ENCODE data around the gene KCNH1. TPM values are rescaled to one million over a fixed set of nuclear protein-coding genes. Genes with fewer than 3 reads are reported as not detected.
"Not testable (repeated sequence)": the region's sequence is repeated elsewhere in the genome, so short reads cannot be mapped to it uniquely, and the experiment has no call there.

KCNH1 gene
- total RNA-seq, 1 donor from 2014 or later = 0.10 TPM

GRCh38 chr1:211014275-211014674, 119.7 kb downstream of the KCNH1 start:
- Mint-ChIP-seq H3K4me1 (ENCODE audit: unreplicated experiment) (peaks cover 4% of the 10 kb centered on the region), H3K27ac (ENCODE audit: unreplicated experiment) (no peak overlapping the region), H3K4me3 (ENCODE audit: unreplicated experiment) (no peak overlapping the region), H3K27me3 (ENCODE audit: unreplicated experiment) (peaks cover 3% of the 10 kb centered on the region), H3K9me3 (ENCODE audit: unreplicated experiment) (no peaks in the 10 kb centered on the region), H3K36me3 (ENCODE audit: low read depth, unreplicated experiment) (no peaks in the 10 kb centered on the region)
- no peak for DNase-seq (ENCODE audit: low spot score)
- no peak for TF ChIP-seq CTCF (IDR thresholded peaks at IDR 0.05; ENCODE audit: unreplicated experiment)

GRCh38 chr1:211013346-211014240, 120.4 kb downstream of the KCNH1 start:
- Mint-ChIP-seq H3K27ac (ENCODE audit: unreplicated experiment) (no peak overlapping the region), H3K27me3 (ENCODE audit: unreplicated experiment) (peaks cover 3% of the 10 kb centered on the region), H3K36me3 (ENCODE audit: low read depth, unreplicated experiment) (no peaks in the 10 kb centered on the region), H3K9me3 (ENCODE audit: unreplicated experiment) (no peaks in the 10 kb centered on the region), H3K4me3 (ENCODE audit: unreplicated experiment) (no peak overlapping the region), H3K4me1 (ENCODE audit: unreplicated experiment) (peaks cover 4% of the 10 kb centered on the region)
- no peak for DNase-seq (ENCODE audit: low spot score)
- TF ChIP-seq CTCF (IDR thresholded peaks at IDR 0.05; ENCODE audit: unreplicated experiment) = no peak

- not testable (repeated sequence) for H3K27ac Mint-ChIP-seq (ENCODE audit: unreplicated experiment); DNase-seq (ENCODE audit: low spot score); H3K27me3 Mint-ChIP-seq (ENCODE audit: unreplicated experiment); H3K9me3 Mint-ChIP-seq (ENCODE audit: unreplicated experiment); H3K4me1 Mint-ChIP-seq (ENCODE audit: unreplicated experiment); H3K36me3 Mint-ChIP-seq (ENCODE audit: low read depth, unreplicated experiment); H3K4me3 Mint-ChIP-seq (ENCODE audit: unreplicated experiment)
Measured at GRCh38 chr1:211011128-211011527, 122.8 kb downstream of the KCNH1 start.

- no peak for TF ChIP-seq CTCF (IDR thresholded peaks at IDR 0.05; ENCODE audit: unreplicated experiment)
- no peak for DNase-seq (ENCODE audit: low spot score)
- Mint-ChIP-seq H3K4me3 (ENCODE audit: unreplicated experiment) (no peak overlapping the region), H3K4me1 (ENCODE audit: unreplicated experiment) (peaks cover 4% of the 10 kb centered on the region), H3K27me3 (ENCODE audit: unreplicated experiment) (no peaks in the 10 kb centered on the region), H3K9me3 (ENCODE audit: unreplicated experiment) (no peaks in the 10 kb centered on the region), H3K27ac (ENCODE audit: unreplicated experiment) (no peak overlapping the region), H3K36me3 (ENCODE audit: low read depth, unreplicated experiment) (no peaks in the 10 kb centered on the region)
Measured at GRCh38 chr1:211009944-211010343, 124.0 kb downstream of the KCNH1 start.

- Mint-ChIP-seq H3K4me3 (ENCODE audit: unreplicated experiment) (no peak overlapping the region), H3K27ac (ENCODE audit: unreplicated experiment) (no peak overlapping the region), H3K36me3 (ENCODE audit: low read depth, unreplicated experiment) (no peaks in the 10 kb centered on the region), H3K9me3 (ENCODE audit: unreplicated experiment) (no peaks in the 10 kb centered on the region), H3K4me1 (ENCODE audit: unreplicated experiment) (peaks cover 4% of the 10 kb centered on the region), H3K27me3 (ENCODE audit: unreplicated experiment) (no peaks in the 10 kb centered on the region)
- DNase-seq (ENCODE audit: low spot score) = no peak
- no peak for TF ChIP-seq CTCF (IDR thresholded peaks at IDR 0.05; ENCODE audit: unreplicated experiment)
Measured at GRCh38 chr1:211007830-211008229, 126.1 kb downstream of the KCNH1 start.

GRCh38 chr1:210995931-210996330, 138.0 kb downstream of the KCNH1 start:
- not testable (repeated sequence) for H3K27me3 Mint-ChIP-seq (ENCODE audit: unreplicated experiment); H3K36me3 Mint-ChIP-seq (ENCODE audit: low read depth, unreplicated experiment); DNase-seq (ENCODE audit: low spot score); H3K4me3 Mint-ChIP-seq (ENCODE audit: unreplicated experiment); H3K27ac Mint-ChIP-seq (ENCODE audit: unreplicated experiment); H3K9me3 Mint-ChIP-seq (ENCODE audit: unreplicated experiment); H3K4me1 Mint-ChIP-seq (ENCODE audit: unreplicated experiment)

Data from endothelial cell (in vitro differentiated cells).